ENCODE results near the gene ST3GAL3.

DNA sequence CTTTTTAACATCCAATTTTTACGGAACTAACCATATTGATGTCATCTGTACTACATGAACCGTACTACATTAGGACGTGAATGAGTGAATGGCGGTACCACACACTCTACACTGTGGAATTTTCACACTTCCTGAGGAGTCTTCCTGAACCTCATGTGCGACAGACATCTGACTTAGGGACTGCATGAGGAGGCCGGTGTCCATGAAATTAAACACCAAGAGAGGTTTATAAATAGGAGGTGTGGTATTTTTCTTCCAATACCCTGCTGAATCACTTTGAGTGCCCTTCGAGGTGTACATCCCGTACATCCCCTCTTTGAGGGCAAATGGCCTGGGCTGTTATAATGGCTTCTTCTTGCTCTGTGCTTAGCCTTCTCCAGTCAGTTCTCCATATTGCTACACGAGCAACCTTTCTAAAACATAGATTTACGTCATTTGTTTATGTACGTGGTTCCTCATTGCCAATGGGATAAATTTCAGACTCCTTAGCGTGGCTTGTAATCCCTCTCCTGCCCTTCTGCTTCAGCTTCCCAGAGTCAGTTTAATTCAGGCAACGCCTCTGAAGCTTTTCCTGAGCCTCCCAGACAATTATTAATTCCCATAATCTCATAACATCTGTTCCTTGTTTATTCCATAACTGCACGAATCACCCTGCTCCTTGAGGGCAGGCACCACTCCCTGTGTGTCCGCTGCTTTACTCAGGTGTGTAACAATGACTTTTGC, 9.4 kb downstream of the ST3GAL3 start:
- TF ChIP-seq POLR2AphosphoS5 (IDR thresholded peaks at IDR 0.05; ENCODE audit: borderline replicate concordance, low read depth, low read length) = no peak
- TF ChIP-seq EZH2 (IDR thresholded peaks at IDR 0.05) = no peak
